HG03342 (cell line): ENCODE measurements around the gene WNK2.

Experiments used
- ATAC-seq: cut with Tn5 transposase; IDR thresholded peaks from one replicate; pipeline ENCODE4 v1.9.1; 2021; ENCODE audit warnings: mild to moderate bottlenecking, moderate library complexity; ENCODE audit not compliant: unreplicated experiment

WNK2 gene

DNA sequence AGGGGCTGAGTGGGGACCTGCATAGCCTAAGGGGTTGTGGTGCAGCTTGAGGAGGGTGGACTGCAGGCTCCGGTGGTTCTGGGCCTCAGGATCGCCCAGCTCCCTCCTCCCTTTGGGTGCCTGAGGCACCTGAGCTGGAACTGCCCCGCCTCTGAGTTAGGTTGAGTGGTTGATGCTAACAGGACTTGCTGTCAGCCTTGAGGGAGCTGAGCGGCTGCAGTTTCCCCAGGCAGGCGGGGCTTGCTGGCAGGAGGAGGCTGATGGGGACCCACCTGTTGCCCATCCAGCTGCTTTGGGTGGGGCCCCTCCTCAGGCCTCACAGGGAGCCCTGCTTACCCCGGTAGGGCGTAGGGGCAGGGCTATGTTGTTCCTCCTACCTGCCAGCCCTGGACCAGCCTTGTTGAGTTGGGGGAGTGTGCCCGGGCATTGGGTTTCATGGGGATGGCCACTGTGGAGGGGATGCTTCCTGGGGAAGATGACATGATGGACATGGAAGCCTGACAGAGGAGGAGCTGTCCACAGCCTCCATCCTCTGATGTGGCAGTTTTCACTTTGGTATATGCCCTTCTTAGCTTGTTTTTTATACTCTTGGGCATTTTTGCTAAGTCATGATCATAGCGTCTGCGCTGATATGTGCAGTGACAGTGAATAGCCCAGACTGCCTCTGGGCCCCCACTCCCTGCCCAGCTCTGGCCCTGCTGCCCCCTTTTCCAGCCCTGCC, 14.3 kb downstream of the WNK2 start:
- ATAC-seq, result no peak

GRCh38 chr9:93198838-93199625, 15.1 kb downstream of the WNK2 start:
- no peak for ATAC-seq

DNA sequence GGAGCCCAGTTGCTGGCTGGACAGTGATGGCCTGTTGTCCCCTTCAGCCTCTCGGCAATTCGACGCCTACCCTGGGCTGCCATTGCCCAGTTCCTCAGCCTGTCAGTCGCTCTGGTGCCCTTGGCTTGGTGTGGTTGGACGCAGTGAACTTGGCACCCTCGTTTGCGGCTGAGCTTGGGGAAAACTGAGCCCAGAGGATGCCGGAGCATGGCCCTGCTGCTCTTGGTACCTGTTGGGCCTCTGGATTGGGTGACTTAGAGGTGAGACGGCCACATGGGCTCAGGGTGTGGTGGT, 16.5 kb downstream of the WNK2 start:
- ATAC-seq, result no peak

DNA sequence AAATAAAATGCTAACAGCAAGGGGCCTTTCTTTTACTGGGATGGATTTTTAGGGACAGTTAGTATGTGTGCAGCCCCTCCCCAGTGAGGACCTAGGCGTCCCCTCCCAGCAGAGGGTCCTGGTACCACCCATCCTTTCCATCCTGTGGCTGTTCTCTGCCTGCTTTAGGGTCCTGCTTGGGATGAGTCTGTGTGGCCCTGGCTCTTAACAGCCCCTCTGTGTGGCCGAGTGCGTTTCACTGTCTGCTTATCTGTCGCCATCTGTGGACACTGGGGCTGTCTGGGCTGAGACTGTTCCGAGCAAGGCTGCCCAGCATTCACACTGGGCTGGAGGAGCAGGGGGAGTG, 17.0 kb downstream of the WNK2 start:
- ATAC-seq, result no peak

- no peak for ATAC-seq
Measured at GRCh38 chr9:93203026-93203717, 19.2 kb downstream of the WNK2 start.

DNA sequence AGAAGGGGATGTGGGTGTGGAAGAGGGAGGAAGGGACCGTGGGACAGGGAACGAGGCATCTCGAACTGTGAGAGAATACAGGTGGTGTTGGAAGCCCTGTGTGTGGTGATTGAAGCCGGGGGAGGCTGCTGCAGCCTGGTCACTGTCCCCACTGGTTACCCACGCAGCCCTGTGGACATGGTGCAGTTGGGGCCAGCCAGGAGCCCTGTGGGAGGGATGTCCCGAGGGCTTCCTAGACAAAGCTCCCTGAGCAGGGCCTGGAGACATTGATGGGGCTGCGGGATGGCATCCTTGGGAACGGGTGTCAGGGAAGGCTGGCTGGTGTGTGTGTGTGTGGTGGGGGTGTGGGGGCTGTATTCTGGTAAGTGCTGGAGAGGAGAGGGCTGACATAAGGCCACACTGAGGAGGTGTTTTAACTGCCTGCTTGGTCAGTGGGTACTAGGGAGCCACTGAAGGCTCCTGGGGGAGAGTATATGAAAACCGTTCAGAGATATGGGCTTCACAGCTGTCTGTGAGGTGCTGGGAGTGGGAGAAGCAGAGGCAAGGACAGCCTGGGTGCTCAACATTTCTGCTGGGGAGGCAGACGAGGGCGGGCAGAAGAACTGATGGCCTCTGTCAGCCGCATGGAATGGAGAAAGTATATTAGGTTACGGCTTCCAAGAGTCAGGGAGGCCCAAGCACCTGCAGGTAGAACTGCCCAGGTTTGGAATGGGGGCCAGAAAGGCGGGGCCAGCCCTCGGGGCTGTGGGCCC, 20.0 kb downstream of the WNK2 start:
- ATAC-seq, result no peak

DNA sequence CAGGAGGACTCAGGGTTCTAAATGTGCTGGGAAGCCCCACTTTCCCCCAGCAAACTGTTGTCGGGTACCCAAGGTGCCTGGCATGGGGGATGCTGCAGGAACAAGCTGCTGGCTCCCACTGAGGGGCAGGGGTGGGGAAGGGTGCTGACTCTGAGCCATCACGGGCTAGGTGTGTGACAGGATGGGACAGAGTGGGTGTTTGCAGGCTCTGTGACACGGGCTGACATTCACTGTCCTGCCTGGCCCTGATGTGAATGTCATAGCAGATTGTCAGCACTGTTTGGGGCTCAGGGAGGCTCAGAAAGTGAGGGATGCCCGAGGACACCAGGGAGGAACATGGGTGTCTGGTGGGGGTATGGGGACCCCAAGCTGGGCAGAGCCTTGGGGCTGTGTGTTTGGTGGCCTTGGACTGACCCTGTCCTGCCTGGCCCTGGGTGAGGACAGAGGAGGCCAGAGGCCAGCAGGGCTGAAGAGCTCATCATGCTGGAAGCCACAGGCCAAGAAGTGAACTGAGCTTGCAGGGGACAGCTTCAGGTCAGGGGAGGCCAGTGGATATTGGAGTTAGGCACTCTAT, 20.6 kb downstream of the WNK2 start:
- no peak for ATAC-seq

- no peak for ATAC-seq
Measured at GRCh38 chr9:93205045-93205768, 21.3 kb downstream of the WNK2 start.

DNA sequence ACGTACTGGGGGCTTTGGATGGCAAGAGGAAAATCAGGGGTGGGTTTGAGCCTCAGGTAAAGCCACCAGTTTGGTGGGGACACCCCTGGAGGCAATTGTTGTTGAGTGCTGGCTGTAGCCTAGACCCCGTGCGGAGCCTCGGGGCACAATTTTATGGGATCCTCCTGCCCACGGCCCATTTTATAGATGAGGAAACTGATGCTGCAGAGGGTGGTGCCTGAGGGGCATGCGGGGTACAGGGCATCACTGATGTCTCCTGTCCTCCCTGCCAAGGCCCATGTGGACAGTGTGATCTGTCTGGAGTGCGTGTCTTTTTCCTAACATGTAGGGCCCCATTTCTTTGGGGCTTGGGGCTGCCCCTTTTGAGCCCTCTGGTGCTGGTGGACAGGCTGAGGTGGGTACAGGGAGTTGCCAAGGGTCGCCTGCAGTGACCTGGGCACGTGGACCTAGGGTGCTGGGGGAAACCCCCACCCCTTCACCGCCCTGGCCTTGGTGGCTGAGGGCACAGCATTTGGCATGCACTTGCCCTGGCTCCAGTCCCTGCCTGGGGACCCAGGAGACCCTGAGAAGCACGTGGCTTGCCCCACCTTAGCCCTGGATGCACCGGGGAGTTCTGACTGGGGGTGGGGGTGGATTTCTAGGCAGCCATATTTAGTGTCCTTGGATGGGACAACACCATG, 22.1 kb downstream of the WNK2 start:
- ATAC-seq, result no peak

- no peak for ATAC-seq
Measured at GRCh38 chr9:93206576-93207155, 22.7 kb downstream of the WNK2 start.

GRCh38 chr9:93207326-93207814, 23.4 kb downstream of the WNK2 start:
- ATAC-seq, result no peak

- no peak for ATAC-seq
Measured at GRCh38 chr9:93207860-93208734, 24.2 kb downstream of the WNK2 start.

DNA sequence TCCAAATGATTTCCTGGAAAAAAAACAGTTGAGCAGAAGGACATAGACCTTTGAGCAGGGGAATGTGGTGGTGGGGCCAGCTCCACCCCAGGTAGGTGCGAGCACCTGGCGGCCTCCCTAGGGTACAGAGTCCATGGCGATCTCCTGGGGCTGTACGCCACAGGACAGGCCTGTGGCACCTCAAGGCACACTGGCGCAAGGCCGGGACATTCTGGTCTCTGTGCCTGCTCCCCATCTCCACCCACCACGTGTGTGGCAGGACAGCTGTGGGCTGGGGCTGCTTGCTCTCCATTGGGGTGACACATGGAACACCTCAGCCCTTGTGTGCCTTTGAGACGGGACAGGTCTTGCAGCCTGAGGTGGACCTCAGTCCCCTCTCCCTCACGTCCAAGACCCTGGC, 25.2 kb downstream of the WNK2 start:
- no peak for ATAC-seq

- ATAC-seq, result no peak
Measured at GRCh38 chr9:93209576-93210323, 25.8 kb downstream of the WNK2 start.

GRCh38 chr9:93210324-93210973, 26.5 kb downstream of the WNK2 start:
- no peak for ATAC-seq

DNA sequence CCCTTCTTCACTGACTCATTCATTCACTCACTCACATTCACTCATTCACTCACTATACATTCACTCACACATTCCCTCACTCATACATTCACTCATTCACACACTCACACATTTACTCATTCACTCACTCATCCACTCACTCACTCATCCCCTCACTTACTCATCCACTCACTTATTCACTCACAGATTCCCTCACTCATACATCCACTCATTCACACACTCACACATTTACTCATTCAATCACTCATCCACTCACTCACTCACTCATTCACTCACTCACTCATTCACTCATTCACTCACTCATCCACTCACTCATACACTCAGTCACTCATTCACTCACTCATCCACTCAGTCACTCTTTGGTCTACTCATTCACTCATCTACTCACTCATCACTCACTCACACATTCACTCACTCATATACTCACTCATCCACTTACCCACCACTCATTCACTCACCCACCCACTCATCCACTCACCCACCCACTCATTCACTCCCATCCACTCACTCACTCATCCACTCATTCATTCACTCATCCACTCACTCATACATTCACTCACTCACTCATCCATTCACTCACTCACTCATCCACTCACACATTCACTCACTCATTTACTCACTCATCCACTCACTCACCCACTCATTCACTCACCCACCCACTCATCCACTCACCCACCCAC, 27.2 kb downstream of the WNK2 start:
- no peak for ATAC-seq

- ATAC-seq, result no peak
Measured at GRCh38 chr9:93211654-93212001, 27.7 kb downstream of the WNK2 start.
